ENCODE results near the gene KCTD13.

The KCTD13 gene

DNA sequence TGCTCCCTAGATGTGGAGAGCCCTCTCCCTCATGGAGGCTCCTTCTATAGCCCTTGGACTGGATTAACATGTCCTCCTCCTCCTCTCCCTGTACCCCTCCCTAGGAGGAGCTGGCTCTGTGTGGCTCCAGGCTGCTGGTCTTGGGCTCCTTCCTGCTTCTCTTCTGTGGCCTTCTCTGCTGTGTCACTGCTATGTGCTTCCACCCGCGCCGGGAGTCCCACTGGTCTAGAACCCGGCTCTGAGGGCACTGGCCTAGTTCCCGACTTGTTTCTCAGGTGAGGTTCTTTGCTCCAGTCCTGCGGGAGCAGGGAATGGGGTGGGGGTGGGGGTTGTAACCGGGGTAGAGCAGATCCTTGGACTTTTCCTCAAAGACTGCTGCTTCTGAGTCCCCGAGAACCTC, 45.3 kb upstream of the KCTD13 start:
- peaks cover 32% of the 10 kb centered on the region for H3K4me1 ChIP-seq (ENCODE audit: insufficient read depth, low read length)
- no peak overlapping the region for H3K9ac ChIP-seq (ENCODE audit: low read depth, low read length)
- no peak for TF ChIP-seq EZH2 (IDR thresholded peaks at IDR 0.05; ENCODE audit: borderline replicate concordance, low read depth, low read length, severe bottlenecking)
- no peak for TF ChIP-seq CTCF (IDR thresholded peaks at IDR 0.05; ENCODE audit: borderline replicate concordance, extremely low read depth, low read length, poor library complexity, severe bottlenecking)
- ATAC-seq (ENCODE audit: insufficient read depth, low read depth), result no peak
- H4K20me1 ChIP-seq (ENCODE audit: insufficient read depth, low read length), result peaks cover 20% of the 10 kb centered on the region
- DNase-seq, result no peak
- peaks cover 26% of the 10 kb centered on the region for H3K79me2 ChIP-seq (ENCODE audit: insufficient read depth, low read length)
- no peak overlapping the region for H3K4me2 ChIP-seq (ENCODE audit: insufficient read depth, low read length)
- H3K27ac ChIP-seq (ENCODE audit: low read length), result no peak overlapping the region
- H3K27me3 ChIP-seq (ENCODE audit: insufficient read depth, low read length, poor library complexity), result no peaks in the 10 kb centered on the region
- no peaks in the 10 kb centered on the region for H3K9me3 ChIP-seq (ENCODE audit: insufficient read depth, low read length, severe bottlenecking)
- no peak overlapping the region for H3K4me3 ChIP-seq (ENCODE audit: low read depth in 1 of 2, low read length in 2 of 2)
- H3K36me3 ChIP-seq (ENCODE audit: insufficient read depth, low read length), result peaks cover 30% of the 10 kb centered on the region
- no peak overlapping the region for H2AFZ ChIP-seq (ENCODE audit: low read depth, low read length)

DNA sequence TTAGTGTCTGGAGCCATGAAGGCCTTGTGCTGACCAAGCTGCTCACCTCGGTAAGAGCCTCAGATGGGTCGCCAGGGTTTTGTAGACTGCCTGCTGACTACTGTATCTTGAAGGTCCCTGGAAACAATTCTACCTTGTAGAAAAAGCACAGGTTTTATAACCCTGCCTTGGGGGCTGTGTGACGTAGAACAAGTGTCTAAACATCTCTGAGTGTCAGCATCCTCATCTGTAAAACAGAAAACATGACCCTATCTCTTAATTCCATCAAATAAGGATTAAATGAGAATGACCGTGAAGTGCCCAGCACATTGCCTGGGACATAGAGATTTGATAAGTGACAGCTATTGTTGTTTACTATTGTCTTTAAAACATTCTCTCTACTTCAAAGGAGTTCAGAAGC, 42.2 kb upstream of the KCTD13 start:
- Histone ChIP-seq H3K4me1 (ENCODE audit: insufficient read depth, low read length) (peaks cover 9% of the 10 kb centered on the region), H3K27me3 (ENCODE audit: insufficient read depth, low read length, poor library complexity) (no peaks in the 10 kb centered on the region), H2AFZ (ENCODE audit: low read depth, low read length) (no peak overlapping the region), H3K4me3 (ENCODE audit: low read depth in 1 of 2, low read length in 2 of 2) (no peak overlapping the region), H3K36me3 (ENCODE audit: insufficient read depth, low read length) (peaks cover 35% of the 10 kb centered on the region), H3K4me2 (ENCODE audit: insufficient read depth, low read length) (no peak overlapping the region), H3K79me2 (ENCODE audit: insufficient read depth, low read length) (peaks cover 1% of the 10 kb centered on the region; the same call in 1 of the 2 replicates), H3K27ac (ENCODE audit: low read length) (no peak overlapping the region), H3K9me3 (ENCODE audit: insufficient read depth, low read length, severe bottlenecking) (no peaks in the 10 kb centered on the region), H4K20me1 (ENCODE audit: insufficient read depth, low read length) (no peaks in the 10 kb centered on the region), H3K9ac (ENCODE audit: low read depth, low read length) (no peak overlapping the region)
- DNase-seq, result no peak
- TF ChIP-seq CTCF (IDR thresholded peaks at IDR 0.05; ENCODE audit: borderline replicate concordance, extremely low read depth, low read length, poor library complexity, severe bottlenecking) (no peak), EZH2 (IDR thresholded peaks at IDR 0.05; ENCODE audit: borderline replicate concordance, low read depth, low read length, severe bottlenecking) (no peak)
- ATAC-seq (ENCODE audit: insufficient read depth, low read depth), result no peak

- Histone ChIP-seq H2AFZ (ENCODE audit: low read depth, low read length) (peak overlapping the region; percentile 94; the same call in 1 of the 2 replicates), H3K9ac (ENCODE audit: low read depth, low read length) (peak overlapping the region; percentile 63; the same call in 1 of the 2 replicates), H3K27me3 (ENCODE audit: insufficient read depth, low read length, poor library complexity) (no peaks in the 10 kb centered on the region), H3K36me3 (ENCODE audit: insufficient read depth, low read length) (peaks cover 9% of the 10 kb centered on the region), H3K4me3 (ENCODE audit: low read depth in 1 of 2, low read length in 2 of 2) (peak overlapping the region in 1 of 2 experiments; percentile 88; a peak in 2 of 4 replicates), H4K20me1 (ENCODE audit: insufficient read depth, low read length) (no peaks in the 10 kb centered on the region), H3K79me2 (ENCODE audit: insufficient read depth, low read length) (peaks cover 8% of the 10 kb centered on the region), H3K4me2 (ENCODE audit: insufficient read depth, low read length) (peak overlapping the region; percentile 97), H3K9me3 (ENCODE audit: insufficient read depth, low read length, severe bottlenecking) (no peaks in the 10 kb centered on the region), H3K4me1 (ENCODE audit: insufficient read depth, low read length) (peaks cover 21% of the 10 kb centered on the region), H3K27ac (ENCODE audit: low read length) (peak overlapping the region; percentile 78)
- no peak for ATAC-seq (ENCODE audit: insufficient read depth, low read depth)
- TF ChIP-seq EZH2 (IDR thresholded peaks at IDR 0.05; ENCODE audit: borderline replicate concordance, low read depth, low read length, severe bottlenecking), result no peak
- no peak for TF ChIP-seq CTCF (IDR thresholded peaks at IDR 0.05; ENCODE audit: borderline replicate concordance, extremely low read depth, low read length, poor library complexity, severe bottlenecking)
- DNase-seq, result no peak
Measured at GRCh38 chr16:29963021-29963743, 37.2 kb upstream of the KCTD13 start.

Data from DND-41 (cell line).